Glutamatergic neuron (in vitro differentiated cells): ENCODE results near the gene MARS1. TPM values are rescaled to one million over a fixed set of nuclear protein-coding genes. Genes with fewer than 3 reads are reported as not detected.

Experiments used
- DNase-seq: peaks from one replicate; pipeline ENCODE4 v3.0.0; 2022
- H3K27ac Mint-ChIP-seq: one replicate; pipeline ENCODE4 v1.8.0; 2020; ENCODE audit warnings: mild to moderate bottlenecking, mixed read lengths, inconsistent platforms; ENCODE audit not compliant: unreplicated experiment
- H3K27me3 Mint-ChIP-seq: one replicate; pipeline ENCODE4 v1.8.0; 2020; ENCODE audit warnings: mild to moderate bottlenecking, moderate library complexity, mixed read lengths, inconsistent platforms; ENCODE audit not compliant: unreplicated experiment
- H3K36me3 Mint-ChIP-seq: one replicate; pipeline ENCODE4 v1.8.0; 2020; ENCODE audit warnings: mild to moderate bottlenecking, mixed read lengths, inconsistent platforms; ENCODE audit not compliant: unreplicated experiment
- H3K4me1 Mint-ChIP-seq: one replicate; pipeline ENCODE4 v1.8.0; 2020; ENCODE audit warnings: mild to moderate bottlenecking, low read depth, mixed read lengths, inconsistent platforms; ENCODE audit not compliant: unreplicated experiment
- H3K4me3 Mint-ChIP-seq: one replicate; pipeline ENCODE4 v1.8.0; 2020; ENCODE audit warnings: mild to moderate bottlenecking, mixed read lengths, inconsistent platforms; ENCODE audit not compliant: unreplicated experiment
- H3K9me3 Mint-ChIP-seq: one replicate; pipeline ENCODE4 v1.8.0; 2020; ENCODE audit warnings: mild to moderate bottlenecking, moderate library complexity, mixed read lengths, inconsistent platforms; ENCODE audit not compliant: unreplicated experiment
- CTCF ChIP-seq: fragments of 200-600 bp; sonication (generic); IDR thresholded peaks from one replicate; pipeline ENCODE4 v1.5.0; 2021; ENCODE audit not compliant: partially characterized antibody, unreplicated experiment
- total RNA-seq: library from RNA; stranded (reverse); fragmentation: NEBNext Ultra II Directional; extraction: Animal tissue kit (Norgen Biotek cat#: 25700); gene quantifications from one replicate; pipeline ENCODE4 v1.2.1, GENCODE V29; 2021; ENCODE audit not compliant: unreplicated experiment

The MARS1 gene
- total RNA-seq, 1 donor from 2014 or later, result 870 TPM

- no peak for TF ChIP-seq CTCF
- Mint-ChIP-seq H3K4me3 (peak within 1 kb of the TSS; percentile 100), H3K27me3 (peaks cover 22% of the 10 kb centered on the region), H3K9me3 (peaks cover 21% of the 10 kb centered on the region), H3K4me1 (peaks cover 38% of the 10 kb centered on the region), H3K36me3 (peaks cover 4% of the 10 kb centered on the region), H3K27ac (peak within 1 kb of the TSS; percentile 100)
- peak; percentile 94 for DNase-seq
Observed at GRCh38 chr12:57546438-57547287, 58.8 kb downstream of the MARS1 start, which contains the start of gene DCTN2. Gene DCTN2 (minus strand): TSS chr12:57547192. CDS start chr12:57547063, 129 bp downstream.

- peak overlapping the region; percentile 100 for H3K4me3 Mint-ChIP-seq
- H3K4me1 Mint-ChIP-seq, result peaks cover 41% of the 10 kb centered on the region
- no peak for DNase-seq
- H3K27me3 Mint-ChIP-seq, result peaks cover 22% of the 10 kb centered on the region
- no peak for TF ChIP-seq CTCF
- peaks cover 4% of the 10 kb centered on the region for H3K36me3 Mint-ChIP-seq
- peak overlapping the region; percentile 100 for H3K27ac Mint-ChIP-seq
- H3K9me3 Mint-ChIP-seq, result peaks cover 24% of the 10 kb centered on the region
Observed at GRCh38 chr12:57547288-57548012, 59.6 kb downstream of the MARS1 start.

GRCh38 chr12:57548013-57548315 lies 60.1 kb downstream of the MARS1 start:
- no peak overlapping the region for H3K27ac Mint-ChIP-seq
- peaks cover 25% of the 10 kb centered on the region for H3K9me3 Mint-ChIP-seq
- peaks cover 22% of the 10 kb centered on the region for H3K27me3 Mint-ChIP-seq
- no peak for DNase-seq
- H3K36me3 Mint-ChIP-seq, result peaks cover 4% of the 10 kb centered on the region
- H3K4me3 Mint-ChIP-seq, result peak overlapping the region; percentile 73
- TF ChIP-seq CTCF, result no peak
- H3K4me1 Mint-ChIP-seq, result peaks cover 41% of the 10 kb centered on the region

- Mint-ChIP-seq H3K27ac (no peak overlapping the region), H3K27me3 (peaks cover 26% of the 10 kb centered on the region), H3K36me3 (peaks cover 4% of the 10 kb centered on the region), H3K4me1 (peaks cover 42% of the 10 kb centered on the region), H3K9me3 (peaks cover 25% of the 10 kb centered on the region), H3K4me3 (peak overlapping the region; percentile 73)
- DNase-seq, result no peak
- no peak for TF ChIP-seq CTCF
Observed at GRCh38 chr12:57548488-57548887, 60.6 kb downstream of the MARS1 start.
